ENCODE measurements around the gene TMEM201.
A peak's percentile ranks its signal among the peaks of the same experiment; 100 is the strongest.

Gene TMEM201

DNA sequence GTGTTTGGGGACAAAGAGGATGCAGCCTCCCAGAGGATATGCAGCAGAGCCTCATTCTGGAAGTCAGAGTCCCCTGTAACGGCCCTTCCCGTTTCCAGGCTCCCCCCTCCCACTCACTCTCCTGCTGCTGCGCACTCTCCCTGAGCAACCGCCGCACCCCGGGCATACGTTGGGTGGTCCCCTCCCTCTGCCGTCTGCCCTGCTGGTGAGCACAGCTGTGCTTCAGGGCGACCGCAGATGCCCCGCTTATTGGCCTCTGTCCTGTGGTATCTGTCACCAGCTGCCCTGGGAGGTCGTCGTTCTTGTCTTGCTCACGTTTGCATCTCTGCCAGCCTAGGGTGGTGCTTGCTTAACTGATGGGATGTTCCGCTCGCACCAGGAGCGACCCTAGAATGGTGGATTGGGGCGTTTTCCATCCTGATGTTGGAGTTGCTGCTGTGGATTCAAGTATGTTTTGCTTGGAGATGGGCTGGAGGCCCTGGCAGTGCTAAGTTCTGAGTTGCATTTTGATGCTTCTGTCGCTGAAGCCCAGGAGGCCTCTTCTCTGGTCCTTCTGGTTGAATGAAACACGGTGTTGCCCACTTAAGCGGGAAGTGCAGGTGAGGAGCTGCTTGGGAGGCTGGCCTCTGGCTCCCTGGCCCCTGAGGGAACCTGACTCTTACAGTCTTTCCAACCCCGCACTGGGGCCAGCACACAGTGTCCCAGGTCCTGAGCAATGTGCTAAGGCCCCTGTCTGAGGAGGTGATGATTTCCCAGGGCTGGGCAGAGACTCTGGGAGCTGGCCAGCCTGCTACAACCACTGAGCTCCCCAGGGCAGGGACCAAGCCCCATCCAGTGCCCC lies 3.2 kb downstream of the TMEM201 start:
- no peak for TF ChIP-seq POLR2A (IDR thresholded peaks at IDR 0.05; ENCODE audit: low read length)
- TF ChIP-seq GATA1 (IDR thresholded peaks at IDR 0.05; ENCODE audit: low read depth, low read length): no peak

DNA sequence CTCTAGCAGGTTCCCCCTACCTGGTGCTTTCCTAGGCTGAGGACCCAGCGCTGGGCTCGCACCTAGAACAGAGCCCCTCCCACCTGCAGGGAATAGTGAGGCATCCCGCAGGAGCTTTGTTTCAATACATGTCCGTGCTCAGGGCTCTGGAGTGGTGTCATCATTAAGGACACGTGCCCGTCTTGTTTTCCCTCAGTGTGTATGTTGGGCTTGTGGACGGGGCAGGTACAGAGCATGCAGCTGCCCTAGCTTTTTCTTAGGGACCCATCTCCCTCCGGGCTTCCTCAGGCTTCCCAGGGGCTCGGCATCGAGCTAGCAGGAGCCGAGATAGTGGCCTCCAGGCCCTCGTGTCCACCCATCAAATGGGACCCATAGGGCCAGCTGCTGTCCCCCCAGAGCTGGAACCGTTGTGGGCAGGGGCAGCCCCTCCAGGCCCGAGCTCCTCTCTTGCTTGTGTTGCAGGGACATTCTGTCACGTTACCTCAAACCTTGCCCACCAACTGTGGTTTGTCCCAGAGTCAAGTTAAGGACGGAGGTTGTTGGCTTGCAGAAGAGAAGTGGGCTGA lies 3.9 kb downstream of the TMEM201 start:
- no peak for DNase-seq
- TF ChIP-seq POLR2A (IDR thresholded peaks at IDR 0.05; ENCODE audit: low read length) (no peak), GATA1 (IDR thresholded peaks at IDR 0.05; ENCODE audit: low read depth, low read length) (no peak)

More for the DNA sequence above, 3.2 kb downstream of the TMEM201 start:
- no peak for DNase-seq

DNA sequence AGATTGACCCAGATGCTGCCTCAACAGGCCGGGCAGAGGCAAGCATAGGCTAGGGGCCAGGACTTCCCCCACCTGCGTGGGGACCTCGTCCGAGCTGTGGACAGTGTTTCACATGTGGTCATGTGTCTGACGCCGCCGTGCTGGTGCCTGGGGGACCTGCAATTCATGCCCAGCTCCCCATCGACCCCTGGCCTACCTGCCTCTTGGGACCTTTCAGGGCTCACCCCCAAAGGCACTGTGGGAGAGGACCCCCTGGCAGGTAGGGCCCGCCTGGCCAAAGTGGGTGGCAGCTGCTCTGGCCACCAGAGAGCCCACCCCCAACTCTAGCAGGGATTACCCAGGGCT lies 4.4 kb downstream of the TMEM201 start:
- DNase-seq: no peak
- TF ChIP-seq GATA1 (IDR thresholded peaks at IDR 0.05; ENCODE audit: low read depth, low read length): no peak

DNA sequence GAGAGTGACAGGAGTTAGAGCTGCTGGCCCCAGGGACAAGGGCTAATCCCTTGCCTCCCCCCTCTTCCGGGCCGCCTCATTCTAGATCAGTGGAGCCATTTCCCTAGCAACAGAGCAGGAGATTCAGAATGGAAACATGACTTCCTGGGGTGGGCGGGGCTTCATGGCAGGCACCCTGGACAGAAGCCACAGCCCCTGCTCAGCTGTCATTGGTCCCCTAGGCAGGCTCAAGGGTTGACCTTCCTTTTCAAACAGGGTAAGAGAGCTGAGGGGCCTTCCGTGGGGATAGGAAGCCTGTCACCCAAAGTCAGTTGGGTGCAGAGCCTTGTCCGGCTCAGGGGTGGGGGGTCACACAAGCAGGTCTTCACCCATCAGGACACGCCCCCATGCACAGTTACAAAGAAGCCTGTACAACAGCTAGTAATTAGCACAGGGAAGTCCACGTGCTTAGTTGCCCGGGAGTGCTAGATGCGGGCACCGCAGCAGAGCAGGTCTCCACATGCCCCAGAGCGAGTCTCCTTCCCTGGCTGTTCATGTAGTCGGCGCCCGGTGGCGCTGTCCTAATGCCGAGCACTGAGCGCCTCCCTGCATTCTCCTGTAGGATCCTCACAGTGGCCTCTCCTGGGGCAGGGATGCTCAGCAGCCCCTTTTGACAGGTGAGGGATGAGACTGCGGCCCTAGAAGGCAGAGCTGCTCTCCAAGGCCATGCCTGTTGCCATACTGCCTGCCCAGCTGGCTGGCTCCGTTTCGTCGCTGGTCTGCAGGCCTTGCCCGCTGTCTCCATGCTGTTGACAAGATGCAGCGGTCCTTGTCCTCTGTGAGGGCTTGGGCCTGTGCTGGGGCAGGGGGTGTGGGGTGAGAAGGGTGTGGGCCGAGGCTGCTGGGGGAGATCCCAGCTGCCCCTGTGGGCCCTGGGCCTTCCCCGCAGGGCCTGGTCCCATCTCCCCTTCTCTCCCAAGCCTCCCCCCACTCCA lies 5.1 kb downstream of the TMEM201 start:
- DNase-seq: peak; percentile 50 to 63

DNA sequence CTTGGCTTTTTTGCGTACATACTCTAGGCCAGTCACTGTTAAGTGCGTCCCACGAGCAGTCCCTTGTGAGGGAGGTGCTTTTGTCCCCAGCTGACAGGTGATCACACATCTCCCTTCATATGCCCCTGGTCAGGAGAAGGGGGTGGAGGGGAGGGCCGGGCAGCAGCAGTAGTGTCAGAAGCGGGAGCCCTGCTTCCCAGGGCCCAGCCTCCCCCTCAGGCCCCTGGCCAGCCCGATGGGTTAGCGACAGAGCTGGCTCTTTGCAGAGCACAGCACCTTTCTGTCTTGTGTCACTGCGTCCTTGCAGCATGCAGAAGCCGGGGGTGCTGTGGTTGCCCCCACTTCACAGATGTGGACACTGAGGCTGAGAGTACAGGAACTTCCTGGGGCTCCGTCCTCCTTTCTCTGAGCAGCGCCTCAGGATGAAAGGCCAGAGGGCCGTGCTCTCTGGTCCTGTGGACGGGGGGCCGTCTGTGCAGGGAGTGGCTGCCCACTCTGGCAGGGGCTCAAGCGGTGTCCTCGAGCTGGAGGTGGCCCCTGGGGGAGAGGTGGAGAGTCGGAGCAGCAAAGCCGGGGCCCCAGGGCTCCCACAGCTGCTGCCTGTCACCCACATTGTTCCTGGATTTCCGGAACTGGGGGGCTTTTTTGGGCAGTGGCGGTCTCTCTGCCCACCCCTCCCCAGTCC lies 5.9 kb downstream of the TMEM201 start:
- TF ChIP-seq GATA1 (IDR thresholded peaks at IDR 0.05; ENCODE audit: low read depth, low read length) (no peak), POLR2A (IDR thresholded peaks at IDR 0.05; ENCODE audit: low read length) (no peak)
- DNase-seq: no peak

More for the DNA sequence above, 5.1 kb downstream of the TMEM201 start:
- TF ChIP-seq POLR2A (IDR thresholded peaks at IDR 0.05; ENCODE audit: low read length): no peak
- no peak for TF ChIP-seq GATA1 (IDR thresholded peaks at IDR 0.05; ENCODE audit: low read depth, low read length)

DNA sequence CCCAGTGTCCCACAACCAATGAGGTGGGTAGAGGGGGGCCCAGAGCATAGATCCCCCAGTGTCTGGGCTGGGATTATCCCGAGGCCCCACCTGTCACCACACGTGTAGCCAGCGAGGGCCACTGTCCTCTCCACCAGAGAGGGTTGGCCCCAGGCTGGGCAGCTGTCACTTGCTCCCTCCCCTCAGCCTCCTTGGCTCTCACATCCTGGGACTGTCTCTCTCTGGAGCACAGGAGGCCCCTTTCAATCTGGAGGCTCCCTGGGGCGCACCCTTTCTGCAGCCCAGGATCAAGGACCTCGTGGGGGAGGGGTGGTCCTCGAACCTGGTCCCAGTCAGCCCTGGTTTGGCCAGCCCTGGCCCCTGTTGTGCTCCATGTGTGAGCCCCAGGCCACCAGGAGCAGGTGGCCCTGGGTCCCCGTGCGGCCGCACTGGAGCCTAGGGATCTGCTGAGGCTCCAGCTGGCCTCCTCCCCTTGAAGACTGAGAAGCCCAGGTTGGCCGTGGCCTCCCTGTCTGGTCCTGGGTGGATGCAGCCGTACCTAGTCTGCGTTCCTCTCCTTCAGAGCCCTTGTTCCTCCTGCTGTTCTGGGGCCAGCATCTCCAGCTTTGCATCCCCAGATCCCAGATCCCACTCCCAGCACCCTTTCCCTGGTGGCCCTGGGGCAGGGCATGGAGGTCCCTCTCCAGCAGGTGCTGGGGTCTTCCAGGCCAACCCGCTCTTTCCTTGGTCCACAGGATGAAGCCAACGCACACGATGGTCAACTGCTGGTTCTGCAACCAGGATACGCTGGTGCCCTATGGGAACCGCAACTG lies 6.7 kb downstream of the TMEM201 start:
- no peak for DNase-seq
- TF ChIP-seq POLR2A (IDR thresholded peaks at IDR 0.05; ENCODE audit: low read length) (no peak), GATA1 (IDR thresholded peaks at IDR 0.05; ENCODE audit: low read depth, low read length) (no peak)

DNA sequence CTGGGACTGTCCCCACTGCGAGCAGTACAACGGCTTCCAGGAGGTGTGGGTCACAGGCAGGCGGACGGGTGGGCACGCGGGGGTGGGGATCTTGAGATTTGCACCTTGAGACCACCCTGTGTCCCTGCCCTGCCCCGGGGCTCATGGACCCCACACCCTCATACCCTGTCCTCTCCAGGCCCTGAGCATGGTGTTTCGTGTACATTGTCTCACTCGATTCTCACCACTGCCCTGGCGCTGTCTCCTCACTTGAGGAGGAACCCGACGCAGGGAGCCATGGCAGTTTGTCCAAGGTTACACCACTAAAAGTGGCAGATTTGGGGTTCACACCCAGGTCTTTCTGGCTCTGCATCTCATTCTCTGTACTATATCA lies 7.2 kb downstream of the TMEM201 start:
- DNase-seq: no peak
- TF ChIP-seq GATA1 (IDR thresholded peaks at IDR 0.05; ENCODE audit: low read depth, low read length): no peak
- TF ChIP-seq POLR2A (IDR thresholded peaks at IDR 0.05; ENCODE audit: low read length): no peak

DNA sequence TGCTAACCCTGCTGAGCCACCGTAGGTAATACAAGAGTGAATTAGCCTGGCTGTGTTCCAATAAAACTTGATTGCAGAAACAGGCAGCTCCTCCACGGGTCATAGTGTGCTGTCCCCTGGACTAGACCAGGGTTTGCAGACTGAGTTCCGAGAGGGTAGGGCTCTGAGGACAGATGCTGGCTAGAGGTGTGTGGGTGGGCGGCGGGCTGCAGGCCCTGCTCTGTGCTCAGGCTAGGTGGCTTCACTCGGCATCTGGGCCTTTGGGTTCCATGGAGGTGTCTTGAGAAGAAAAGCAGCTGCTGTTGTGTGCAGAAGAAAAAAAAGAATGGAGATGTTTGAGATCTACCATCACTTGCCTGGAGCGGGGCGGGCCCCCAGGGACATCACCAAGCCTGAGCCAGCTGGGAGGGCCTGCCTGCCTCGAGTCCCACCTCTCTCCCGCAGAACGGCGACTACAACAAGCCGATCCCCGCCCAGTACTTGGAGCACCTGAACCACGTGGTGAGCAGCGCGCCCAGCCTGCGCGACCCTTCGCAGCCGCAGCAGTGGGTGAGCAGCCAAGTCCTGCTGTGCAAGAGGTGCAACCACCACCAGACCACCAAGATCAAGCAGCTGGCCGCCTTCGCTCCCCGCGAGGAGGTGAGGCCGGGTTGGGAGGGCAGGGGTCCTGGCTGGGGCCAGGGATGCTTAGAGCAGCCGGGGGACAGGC lies 7.9 kb downstream of the TMEM201 start:
- TF ChIP-seq GATA1 (IDR thresholded peaks at IDR 0.05; ENCODE audit: low read depth, low read length) (no peak), POLR2A (IDR thresholded peaks at IDR 0.05; ENCODE audit: low read length) (no peak)

DNA sequence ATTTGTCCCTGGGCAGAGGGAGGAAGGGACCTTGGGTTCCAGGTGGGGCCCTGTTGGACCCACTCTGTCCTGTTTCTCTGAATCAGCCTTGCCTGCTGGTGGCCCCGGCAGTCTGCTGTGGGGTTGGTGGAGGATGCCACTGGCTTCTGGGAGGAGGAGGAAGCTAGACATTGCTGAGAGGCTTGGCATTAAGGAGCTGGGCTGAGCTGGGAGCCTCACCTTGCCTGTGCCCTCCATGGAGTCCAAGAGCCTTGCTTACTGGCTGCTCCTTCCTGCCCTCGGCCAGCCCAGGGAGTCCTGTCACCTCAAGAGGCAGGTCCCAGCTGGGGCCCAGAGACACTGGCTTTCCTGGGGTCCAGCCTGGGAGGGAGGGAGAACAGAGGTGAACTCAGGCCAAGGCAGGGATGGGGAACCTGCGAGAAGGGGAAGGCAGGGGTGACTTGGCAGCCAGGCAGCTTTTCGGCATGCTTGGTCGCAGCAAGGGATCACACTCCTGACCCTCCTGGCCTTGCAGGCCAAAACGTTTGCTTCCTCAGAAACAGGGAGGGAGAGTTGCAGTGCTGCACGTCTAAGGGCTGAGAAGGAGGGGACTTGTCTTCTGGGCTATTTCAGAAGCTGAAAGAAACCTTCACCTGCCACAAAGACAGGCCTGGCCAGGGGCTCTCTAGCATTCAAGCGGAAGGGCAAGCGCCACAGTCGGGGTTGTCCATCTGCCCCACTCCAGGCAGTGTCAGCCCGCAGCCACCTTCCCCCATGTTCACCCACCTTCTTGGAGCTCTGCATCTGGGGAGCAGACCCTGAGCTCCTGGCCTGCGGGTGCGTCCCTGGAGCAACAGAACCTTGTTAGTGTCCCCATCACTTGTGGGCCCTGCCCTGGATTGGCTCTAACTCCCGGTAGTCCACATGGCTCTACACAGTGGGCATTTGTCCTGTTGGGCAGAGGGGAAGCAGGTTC lies 8.9 kb downstream of the TMEM201 start:
- DNase-seq: no peak
- TF ChIP-seq POLR2A (IDR thresholded peaks at IDR 0.05; ENCODE audit: low read length) (no peak), GATA1 (IDR thresholded peaks at IDR 0.05; ENCODE audit: low read depth, low read length) (no peak)

More for the DNA sequence above, 7.9 kb downstream of the TMEM201 start:
- DNase-seq: no peak

DNA sequence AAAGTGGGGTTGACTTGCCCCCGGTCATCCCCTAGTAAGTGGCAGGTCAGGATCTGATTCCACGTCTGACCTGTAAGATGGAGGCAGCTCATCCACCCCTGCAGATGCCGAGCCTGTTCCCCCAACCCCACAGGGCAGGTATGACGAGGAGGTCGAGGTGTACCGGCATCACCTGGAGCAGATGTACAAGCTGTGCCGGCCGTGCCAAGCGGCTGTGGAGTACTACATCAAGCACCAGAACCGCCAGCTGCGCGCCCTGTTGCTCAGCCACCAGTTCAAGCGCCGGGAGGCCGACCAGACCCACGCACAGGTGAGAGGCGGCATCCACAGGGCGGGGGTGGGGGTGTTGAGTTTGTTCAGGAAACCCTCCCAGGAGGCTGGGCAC lies 9.6 kb downstream of the TMEM201 start:
- TF ChIP-seq GATA1 (IDR thresholded peaks at IDR 0.05; ENCODE audit: low read depth, low read length): no peak
- no peak for TF ChIP-seq POLR2A (IDR thresholded peaks at IDR 0.05; ENCODE audit: low read length)
- no peak for DNase-seq

DNA sequence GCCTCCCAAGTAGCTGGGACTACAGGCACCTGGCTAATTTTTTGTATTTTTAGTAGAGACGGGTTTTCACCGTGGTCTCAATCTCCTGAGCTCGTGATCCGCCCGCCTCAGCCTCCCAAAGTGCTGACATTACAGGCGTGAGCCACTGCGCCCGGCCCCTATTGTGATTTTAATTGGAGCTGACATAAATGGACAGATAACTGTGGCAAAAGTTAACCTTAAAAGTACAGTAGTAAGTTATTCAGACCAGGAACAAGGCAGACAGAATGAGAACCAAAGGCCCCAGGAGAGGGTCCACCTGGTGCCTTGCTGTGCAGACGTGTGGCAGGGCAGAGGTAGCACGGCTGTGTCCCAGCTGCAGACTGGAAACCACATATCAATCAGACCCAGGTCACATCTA lies 11.0 kb downstream of the TMEM201 start:
- DNase-seq: no peak

More for the DNA sequence above, 11.0 kb downstream of the TMEM201 start:
- no peak for TF ChIP-seq POLR2A (IDR thresholded peaks at IDR 0.05; ENCODE audit: low read length)
- TF ChIP-seq GATA1 (IDR thresholded peaks at IDR 0.05; ENCODE audit: low read depth, low read length): no peak
